Central memory CD8-positive, alpha-beta T cell (primary cell): ENCODE data around the gene AFF3.

Experiments used
- ATAC-seq: fragments of 150-1000 bp; cut with Tn5 transposase; replicated peaks from 2 replicates; pipeline ENCODE4 v1.10.0; 2022; ENCODE audit warnings: mild to moderate bottlenecking, moderate FRiP score, moderate number of reproducible peaks; ENCODE audit not compliant: poor library complexity, severe bottlenecking; ENCODE audit errors: extremely low read depth
- DNase-seq, 2 donors: peaks; one replicate each; pipeline ENCODE4 v3.0.0; 2021; ENCODE audit warnings: low spot score in 2 of 2
- H3K27ac Mint-ChIP-seq: one replicate; pipeline ENCODE4 v1.8.0; 2022; ENCODE audit warnings: low read depth, mild to moderate bottlenecking, moderate library complexity, mixed read lengths
- H3K27me3 Mint-ChIP-seq: one replicate; pipeline ENCODE4 v1.8.0; 2022; ENCODE audit warnings: mixed read lengths
- H3K36me3 Mint-ChIP-seq: one replicate; pipeline ENCODE4 v1.8.0; 2022; ENCODE audit warnings: mild to moderate bottlenecking, moderate library complexity, mixed read lengths; ENCODE audit not compliant: insufficient read depth
- H3K4me1 Mint-ChIP-seq: one replicate; pipeline ENCODE4 v1.8.0; 2022; ENCODE audit warnings: mixed read lengths
- H3K4me3 Mint-ChIP-seq: one replicate; pipeline ENCODE4 v1.8.0; 2022; ENCODE audit warnings: mild to moderate bottlenecking, moderate library complexity, mixed read lengths
- H3K9me3 Mint-ChIP-seq: one replicate; pipeline ENCODE4 v1.8.0; 2022; ENCODE audit warnings: mixed read lengths

AFF3 gene

GRCh38 chr2:99571021-99571420 lies 571.4 kb downstream of the AFF3 start:
- H3K9me3 Mint-ChIP-seq: no peaks in the 10 kb centered on the region
- ATAC-seq: no peak
- H3K4me1 Mint-ChIP-seq: no peaks in the 10 kb centered on the region
- H3K4me3 Mint-ChIP-seq: no peak overlapping the region
- H3K27ac Mint-ChIP-seq: no peak overlapping the region
- H3K27me3 Mint-ChIP-seq: no peaks in the 10 kb centered on the region
- peaks cover 1% of the 10 kb centered on the region for H3K36me3 Mint-ChIP-seq
- DNase-seq: no peak

GRCh38 chr2:99569386-99569785 lies 573.0 kb downstream of the AFF3 start:
- H3K27ac Mint-ChIP-seq: no peak overlapping the region
- H3K36me3 Mint-ChIP-seq: peaks cover 1% of the 10 kb centered on the region

GRCh38 chr2:99565227-99565626 lies 577.2 kb downstream of the AFF3 start:
- Mint-ChIP-seq H3K27ac (no peak overlapping the region), H3K9me3 (no peaks in the 10 kb centered on the region), H3K36me3 (peaks cover 2% of the 10 kb centered on the region), H3K4me1 (no peaks in the 10 kb centered on the region), H3K27me3 (no peaks in the 10 kb centered on the region), H3K4me3 (no peak overlapping the region)
- DNase-seq (no peak), ATAC-seq (no peak)

More at GRCh38 chr2:99569386-99569785, 573.0 kb downstream of the AFF3 start:
- no peaks in the 10 kb centered on the region for H3K9me3 Mint-ChIP-seq
- no peak for ATAC-seq
- no peaks in the 10 kb centered on the region for H3K4me1 Mint-ChIP-seq
- H3K4me3 Mint-ChIP-seq: no peak overlapping the region
- H3K27me3 Mint-ChIP-seq: no peaks in the 10 kb centered on the region
- DNase-seq: no peak

DNA sequence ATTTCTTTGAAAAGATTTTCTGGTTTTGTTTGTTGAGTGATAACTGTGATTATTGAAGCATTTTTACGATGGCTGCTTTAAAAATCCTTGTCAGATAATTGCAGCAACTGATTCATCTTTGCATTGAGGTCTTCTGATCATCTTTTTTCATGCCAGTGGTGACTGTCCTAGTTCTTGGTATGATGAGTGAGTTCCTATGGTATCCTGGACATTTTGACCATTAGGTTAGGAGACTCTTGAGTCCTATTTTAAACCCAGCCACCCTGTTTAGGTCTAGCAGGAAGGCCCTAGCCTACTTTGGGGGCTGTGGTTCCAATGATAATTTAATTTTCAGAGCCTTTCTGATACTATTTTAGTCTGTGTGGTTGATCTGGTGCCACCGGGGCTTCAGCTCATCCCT lies 579.9 kb downstream of the AFF3 start:
- Mint-ChIP-seq H3K9me3 (no peaks in the 10 kb centered on the region), H3K4me1 (no peaks in the 10 kb centered on the region), H3K27ac (no peak overlapping the region)

DNA sequence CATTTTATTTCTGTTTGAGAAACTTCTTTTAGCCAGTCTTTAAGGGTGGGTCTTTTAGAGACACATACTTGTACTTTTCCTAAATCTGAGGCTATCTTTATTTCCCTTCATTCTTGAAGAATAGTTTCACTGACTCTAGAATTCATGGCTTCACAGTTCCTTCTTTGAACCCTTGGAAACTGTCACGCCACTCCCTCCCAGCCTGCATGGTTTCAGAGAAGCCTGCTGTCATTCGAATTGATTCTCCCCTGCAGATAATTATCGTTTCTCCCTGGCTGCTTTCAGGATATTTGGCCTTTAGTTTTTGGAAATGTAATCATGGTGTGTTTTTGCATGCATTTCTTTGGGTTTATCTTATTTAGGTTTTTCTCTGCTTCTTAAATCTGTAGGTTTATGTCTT lies 580.6 kb downstream of the AFF3 start:
- no peaks in the 10 kb centered on the region for H3K9me3 Mint-ChIP-seq
- peaks cover 7% of the 10 kb centered on the region for H3K36me3 Mint-ChIP-seq
- ATAC-seq (no peak), DNase-seq (no peak)
- no peaks in the 10 kb centered on the region for H3K4me1 Mint-ChIP-seq
- no peak overlapping the region for H3K27ac Mint-ChIP-seq
- H3K4me3 Mint-ChIP-seq: no peak overlapping the region
- no peaks in the 10 kb centered on the region for H3K27me3 Mint-ChIP-seq

More for the DNA sequence above, 579.9 kb downstream of the AFF3 start:
- H3K36me3 Mint-ChIP-seq: peaks cover 7% of the 10 kb centered on the region
- H3K4me3 Mint-ChIP-seq: no peak overlapping the region
- H3K27me3 Mint-ChIP-seq: no peaks in the 10 kb centered on the region
- DNase-seq (no peak), ATAC-seq (no peak)

DNA sequence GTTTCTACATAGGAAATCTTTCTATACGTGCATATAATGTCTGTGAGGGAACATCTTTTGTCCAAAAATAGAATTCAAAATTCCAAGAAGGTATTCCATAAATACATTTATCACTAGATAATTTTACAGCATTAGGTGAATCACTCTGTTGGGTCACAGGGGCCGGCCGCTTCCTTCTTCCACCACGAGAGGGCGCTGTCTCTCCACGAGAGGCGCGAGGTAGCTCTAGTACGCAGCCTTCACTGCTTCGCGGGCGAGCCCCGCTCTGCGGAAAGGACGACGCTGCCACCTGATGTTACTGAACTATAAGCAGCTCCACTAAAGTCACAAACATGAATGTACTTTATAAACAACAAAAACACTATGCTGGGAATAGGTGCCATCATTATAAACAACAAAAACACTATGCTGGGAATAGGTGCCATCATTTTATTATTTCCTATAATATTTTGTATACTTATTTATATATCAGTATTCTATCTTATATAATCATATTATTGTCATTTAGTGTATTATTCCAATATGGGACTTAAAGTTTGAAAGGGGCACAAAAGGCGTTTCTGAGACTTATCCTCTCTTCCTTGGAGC lies 583.2 kb downstream of the AFF3 start:
- Mint-ChIP-seq H3K9me3 (no peaks in the 10 kb centered on the region), H3K36me3 (peaks cover 8% of the 10 kb centered on the region), H3K27ac (no peak overlapping the region), H3K4me3 (no peak overlapping the region), H3K27me3 (peaks cover 13% of the 10 kb centered on the region), H3K4me1 (no peaks in the 10 kb centered on the region)
- ATAC-seq (peak; percentile 91), DNase-seq (peak; percentile 64 to 67)

GRCh38 chr2:99555404-99555803 lies 587.0 kb downstream of the AFF3 start:
- Mint-ChIP-seq H3K4me1 (no peaks in the 10 kb centered on the region), H3K36me3 (peaks cover 9% of the 10 kb centered on the region), H3K9me3 (no peaks in the 10 kb centered on the region), H3K4me3 (no peak overlapping the region), H3K27ac (no peak overlapping the region), H3K27me3 (peaks cover 26% of the 10 kb centered on the region)
- no peak for ATAC-seq
- DNase-seq: no peak

GRCh38 chr2:99554871-99555270 lies 587.5 kb downstream of the AFF3 start:
- Mint-ChIP-seq H3K4me1 (no peaks in the 10 kb centered on the region), H3K27ac (no peak overlapping the region), H3K36me3 (peaks cover 9% of the 10 kb centered on the region), H3K9me3 (no peaks in the 10 kb centered on the region), H3K4me3 (no peak overlapping the region), H3K27me3 (peaks cover 26% of the 10 kb centered on the region)
- ATAC-seq (no peak), DNase-seq (no peak)

GRCh38 chr2:99554238-99554637 lies 588.2 kb downstream of the AFF3 start:
- H3K27me3 Mint-ChIP-seq: peaks cover 26% of the 10 kb centered on the region
- no peak overlapping the region for H3K4me3 Mint-ChIP-seq
- DNase-seq (no peak), ATAC-seq (no peak)
- H3K36me3 Mint-ChIP-seq: peaks cover 9% of the 10 kb centered on the region
- H3K4me1 Mint-ChIP-seq: no peaks in the 10 kb centered on the region
- no peaks in the 10 kb centered on the region for H3K9me3 Mint-ChIP-seq
- no peak overlapping the region for H3K27ac Mint-ChIP-seq

- H3K36me3 Mint-ChIP-seq: peaks cover 5% of the 10 kb centered on the region
- no peak for ATAC-seq
- no peak for DNase-seq
- peaks cover 26% of the 10 kb centered on the region for H3K27me3 Mint-ChIP-seq
- no peaks in the 10 kb centered on the region for H3K4me1 Mint-ChIP-seq
- H3K27ac Mint-ChIP-seq: no peak overlapping the region
- no peaks in the 10 kb centered on the region for H3K9me3 Mint-ChIP-seq
- no peak overlapping the region for H3K4me3 Mint-ChIP-seq
These were observed 589.9 kb downstream of the AFF3 start for GRCh38 chr2:99552529-99552928.

GRCh38 chr2:99550368-99550767 lies 592.0 kb downstream of the AFF3 start:
- H3K27me3 Mint-ChIP-seq: peaks cover 23% of the 10 kb centered on the region
- no peaks in the 10 kb centered on the region for H3K4me1 Mint-ChIP-seq
- no peaks in the 10 kb centered on the region for H3K9me3 Mint-ChIP-seq
- peaks cover 5% of the 10 kb centered on the region for H3K36me3 Mint-ChIP-seq
- H3K27ac Mint-ChIP-seq: no peak overlapping the region
- H3K4me3 Mint-ChIP-seq: no peak overlapping the region
- DNase-seq (no peak), ATAC-seq (no peak)

- no peak overlapping the region for H3K4me3 Mint-ChIP-seq
- DNase-seq (no peak), ATAC-seq (no peak)
- H3K27ac Mint-ChIP-seq: no peak overlapping the region
- H3K27me3 Mint-ChIP-seq: peaks cover 35% of the 10 kb centered on the region
- no peaks in the 10 kb centered on the region for H3K9me3 Mint-ChIP-seq
- H3K4me1 Mint-ChIP-seq: no peaks in the 10 kb centered on the region
- H3K36me3 Mint-ChIP-seq: peaks cover 2% of the 10 kb centered on the region
These were observed 596.8 kb downstream of the AFF3 start for GRCh38 chr2:99545604-99546003.

GRCh38 chr2:99545066-99545465 lies 597.3 kb downstream of the AFF3 start:
- no peak for ATAC-seq
- H3K27ac Mint-ChIP-seq: no peak overlapping the region

More at GRCh38 chr2:99545066-99545465, 597.3 kb downstream of the AFF3 start:
- Mint-ChIP-seq H3K27me3 (peaks cover 40% of the 10 kb centered on the region), H3K36me3 (no peaks in the 10 kb centered on the region), H3K4me1 (no peaks in the 10 kb centered on the region), H3K9me3 (no peaks in the 10 kb centered on the region), H3K4me3 (no peak overlapping the region)
- DNase-seq: no peak
